A673 (cell line): ENCODE data around the gene KDF1.

ENCODE experiments used
- EZH2 ChIP-seq: fragments of 200-600 bp; sonication (generic); IDR thresholded peaks from 2 replicates; pipeline ENCODE4 v1.6.1; 2017; ENCODE audit warnings: borderline replicate concordance, low read depth, mild to moderate bottlenecking, mixed read lengths, antibody characterized with exemption, low read length; ENCODE audit not compliant: poor library complexity, severe bottlenecking
- TF ChIP-seq, protein P1 (sequence below): fragments of 300-800, 200-600 bp; sonication (generic); conservative IDR thresholded peaks from 2 replicates; pipeline ENCODE4 v1.5.1; 2017; ENCODE audit warnings: low read depth, mild to moderate bottlenecking, antibody characterized with exemption, low read length, moderate library complexity, mixed read lengths

GRCh38 chr1:26965628-26966027, 5.4 kb upstream of the KDF1 start:
- TF ChIP-seq, protein P1, sequence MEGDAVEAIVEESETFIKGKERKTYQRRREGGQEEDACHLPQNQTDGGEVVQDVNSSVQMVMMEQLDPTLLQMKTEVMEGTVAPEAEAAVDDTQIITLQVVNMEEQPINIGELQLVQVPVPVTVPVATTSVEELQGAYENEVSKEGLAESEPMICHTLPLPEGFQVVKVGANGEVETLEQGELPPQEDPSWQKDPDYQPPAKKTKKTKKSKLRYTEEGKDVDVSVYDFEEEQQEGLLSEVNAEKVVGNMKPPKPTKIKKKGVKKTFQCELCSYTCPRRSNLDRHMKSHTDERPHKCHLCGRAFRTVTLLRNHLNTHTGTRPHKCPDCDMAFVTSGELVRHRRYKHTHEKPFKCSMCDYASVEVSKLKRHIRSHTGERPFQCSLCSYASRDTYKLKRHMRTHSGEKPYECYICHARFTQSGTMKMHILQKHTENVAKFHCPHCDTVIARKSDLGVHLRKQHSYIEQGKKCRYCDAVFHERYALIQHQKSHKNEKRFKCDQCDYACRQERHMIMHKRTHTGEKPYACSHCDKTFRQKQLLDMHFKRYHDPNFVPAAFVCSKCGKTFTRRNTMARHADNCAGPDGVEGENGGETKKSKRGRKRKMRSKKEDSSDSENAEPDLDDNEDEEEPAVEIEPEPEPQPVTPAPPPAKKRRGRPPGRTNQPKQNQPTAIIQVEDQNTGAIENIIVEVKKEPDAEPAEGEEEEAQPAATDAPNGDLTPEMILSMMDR, result no peak
- TF ChIP-seq EZH2, result no peak
